H1 (cell line): ENCODE results near the gene OMA1. TPM values are rescaled to one million over a fixed set of nuclear protein-coding genes. Genes with fewer than 3 reads are reported as not detected.

ENCODE experiments used
- CTCF ChIA-PET: fragments of 300-600 bp; sonication (Branson Sonifier 250); formaldehyde crosslinking; loops from one replicate; lab custom pipeline; 2021; ENCODE audit not compliant: partially characterized antibody; lab: Charles Lee
- POLR2A ChIA-PET: fragments of 300-600 bp; sonication (Branson Sonifier 250); formaldehyde crosslinking; loops from one replicate; lab custom pipeline; 2021; ENCODE audit warnings: inconsistent platforms; ENCODE audit not compliant: partially characterized antibody; lab: Charles Lee
- DNase-seq, 2 experiments: peaks; one replicate each; pipeline versions ENCODE4 v3.0.0 to v3.0.0-alpha.2; 2010 to 2022; ENCODE audit warnings: low spot score in 2 of 2, low read depth in 1 of 2, mixed read lengths in 1 of 2
- FAIRE-seq: peaks from 2 replicates; lab custom pipeline; 2011; peaks lifted over from hg19 to GRCh38; lab: Jason Lieb, UNC
- H2AFZ ChIP-seq: 2 replicates; pipeline ENCODE4 v1.8.1; 2012; ENCODE audit warnings: low read length, inconsistent platforms
- H2AK5ac ChIP-seq: 2 replicates; pipeline ENCODE4 v1.6.1; 2013; ENCODE audit warnings: low read depth, low read length
- H2BK120ac ChIP-seq: replicated peaks from 2 replicates; pipeline ENCODE3; 2013; ENCODE audit warnings: low read depth, low read length, inconsistent platforms
- H2BK12ac ChIP-seq: 2 replicates; pipeline ENCODE4 v1.6.1; 2013; ENCODE audit warnings: low read depth, low read length
- H2BK15ac ChIP-seq: 2 replicates; pipeline ENCODE4 v1.6.1; 2013; ENCODE audit warnings: low read length
- H2BK20ac ChIP-seq: 2 replicates; pipeline ENCODE4 v1.6.1; 2013; ENCODE audit warnings: low read length
- H2BK5ac ChIP-seq: 2 replicates; pipeline ENCODE4 v1.6.1; 2013; ENCODE audit warnings: low read depth, low read length
- H3K14ac ChIP-seq: 2 replicates; pipeline ENCODE4 v1.6.1; 2013; ENCODE audit warnings: inconsistent platforms; ENCODE audit not compliant: insufficient read length
- H3K18ac ChIP-seq: 2 replicates; pipeline ENCODE4 v1.6.1; 2013; ENCODE audit warnings: low read length; ENCODE audit errors: extremely low read depth
- H3K23ac ChIP-seq: 2 replicates; pipeline ENCODE4 v1.6.1; 2013; ENCODE audit warnings: inconsistent platforms; ENCODE audit not compliant: insufficient read length
- H3K23me2 ChIP-seq: 2 replicates; pipeline ENCODE4 v1.6.1; 2013; ENCODE audit warnings: low read depth, low read length
- H3K27ac ChIP-seq: 2 replicates; pipeline ENCODE4 v1.6.1; 2011; ENCODE audit warnings: low read depth, low read length, inconsistent platforms
- H3K27me3 ChIP-seq, 4 experiments: replicated peaks in 1 of 4; 1 replicate in 1 of 4; 2 replicates in 3 of 4; pipeline versions ENCODE4 v1.6.1 to v1.8.1; 2011 to 2013; ENCODE audit warnings: low read length in 3 of 4, mild to moderate bottlenecking in 3 of 4, inconsistent platforms in 2 of 4, mixed read lengths in 2 of 4, moderate library complexity in 1 of 4; ENCODE audit not compliant: control insufficient read depth in 3 of 4, insufficient read depth in 3 of 4; ENCODE audit errors: extremely low read depth in 1 of 4
- H3K36me3 ChIP-seq, 4 experiments: 2 replicates each; pipeline versions ENCODE4 v1.6.1 to v1.8.1; 2011 to 2013; ENCODE audit warnings: mild to moderate bottlenecking in 4 of 4, low read length in 3 of 4, moderate library complexity in 2 of 4, control low read depth in 1 of 4, inconsistent platforms in 1 of 4; ENCODE audit not compliant: insufficient read depth in 4 of 4, control insufficient read depth in 2 of 4
- H3K4ac ChIP-seq: replicated peaks from 2 replicates; pipeline ENCODE3; 2013; ENCODE audit warnings: low read length, low read depth, mixed read lengths, inconsistent platforms; ENCODE audit not compliant: insufficient read length
- H3K4me1 ChIP-seq, 4 experiments: replicated peaks in 1 of 4; 1 replicate in 1 of 4; 2 replicates in 3 of 4; pipeline versions ENCODE4 v1.6.1 to v1.8.1; 2011 to 2013; ENCODE audit warnings: low read length in 3 of 4, inconsistent platforms in 2 of 4, mixed read lengths in 1 of 4; ENCODE audit not compliant: insufficient read depth in 4 of 4, control insufficient read depth in 3 of 4
- H3K4me2 ChIP-seq, 2 experiments: 2 replicates each; pipeline versions ENCODE4 v1.6.1 to v1.8.1; 2011 to 2013; ENCODE audit warnings: low read depth in 2 of 2, low read length in 2 of 2, control low read depth in 1 of 2, inconsistent platforms in 1 of 2, mild to moderate bottlenecking in 1 of 2; ENCODE audit not compliant: insufficient read depth in 1 of 2
- H3K4me3 ChIP-seq, 4 experiments: fragments of 200-600, 300-600 bp in 1 of 4; sonication (generic), shearing (Covaris generic), sonication (Bioruptor Twin) in 1 of 4; 2 replicates each; pipeline versions ENCODE4 v1.5.1 to v1.8.1; 2011 to 2016; ENCODE audit warnings: low read length in 4 of 4, low read depth in 3 of 4, control low read depth in 2 of 4, inconsistent platforms in 2 of 4, mild to moderate bottlenecking in 2 of 4, mixed read lengths in 1 of 4, moderate library complexity in 1 of 4; ENCODE audit not compliant: insufficient read depth in 2 of 4; ENCODE audit errors: extremely low read depth in 1 of 4
- H3K56ac ChIP-seq: replicated peaks from 2 replicates; pipeline ENCODE3; 2013; ENCODE audit warnings: low read depth, mild to moderate bottlenecking, mixed read lengths, low read length, inconsistent platforms; ENCODE audit not compliant: insufficient read length
- H3K79me1 ChIP-seq: 2 replicates; pipeline ENCODE4 v1.6.1; 2013; ENCODE audit warnings: low read depth, low read length, control low read depth
- H3K79me2 ChIP-seq, 2 experiments: 2 replicates each; pipeline versions ENCODE4 v1.6.1 to v1.8.1; 2012 to 2013; ENCODE audit warnings: low read length in 2 of 2, mild to moderate bottlenecking in 2 of 2, inconsistent platforms in 1 of 2; ENCODE audit not compliant: insufficient read depth in 2 of 2, control insufficient read depth in 1 of 2
- H3K9ac ChIP-seq, 4 experiments: replicated peaks in 1 of 4; 1 replicate in 1 of 4; 2 replicates in 3 of 4; pipeline versions ENCODE4 v1.6.1 to v1.8.1; 2011 to 2013; ENCODE audit warnings: low read depth in 3 of 4, low read length in 3 of 4, control low read depth in 2 of 4, mild to moderate bottlenecking in 2 of 4, moderate library complexity in 2 of 4, inconsistent platforms in 1 of 4; ENCODE audit errors: extremely low read depth in 1 of 4
- H3K9me3 ChIP-seq, 2 experiments: 2 replicates each; pipeline versions ENCODE4 v1.6.1 to v1.8.1; 2012 to 2013; ENCODE audit warnings: mild to moderate bottlenecking in 2 of 2, moderate library complexity in 2 of 2, control low read depth in 1 of 2, inconsistent platforms in 1 of 2, low read depth in 1 of 2, low read length in 1 of 2, mixed read lengths in 1 of 2; ENCODE audit not compliant: insufficient read depth in 2 of 2
- H4K20me1 ChIP-seq, 2 experiments: replicated peaks in 1 of 2; 2 replicates each; pipeline versions ENCODE3 to v1.8.1; 2011 to 2013; ENCODE audit warnings: inconsistent platforms in 2 of 2, low read length in 2 of 2, mild to moderate bottlenecking in 1 of 2; ENCODE audit not compliant: insufficient read depth in 2 of 2, control insufficient read depth in 1 of 2
- H4K5ac ChIP-seq: 2 replicates; pipeline ENCODE4 v1.6.1; 2013; ENCODE audit warnings: low read length, low read depth, mixed read lengths, inconsistent platforms; ENCODE audit not compliant: insufficient read length
- H4K8ac ChIP-seq: 2 replicates; pipeline ENCODE4 v1.8.0; 2013; ENCODE audit warnings: mild to moderate bottlenecking, moderate library complexity, low read length, inconsistent platforms; ENCODE audit not compliant: insufficient read depth; ENCODE audit errors: extremely low read depth
- H4K91ac ChIP-seq: replicated peaks from 2 replicates; pipeline ENCODE3; 2013; ENCODE audit warnings: low read length, mixed read lengths, inconsistent platforms; ENCODE audit not compliant: insufficient read length
- PHF8 ChIP-seq: fragments of 200-600 bp; sonication (generic); conservative IDR thresholded peaks from 2 replicates; pipeline ENCODE4 v1.7.1; 2012; ENCODE audit warnings: low read depth, mild to moderate bottlenecking, inconsistent platforms, low read length, moderate library complexity
- WGBS, 2 experiments: shearing (Covaris generic) in 1 of 2; methylation state at CpG; one replicate each; pipeline versions ENCODE4 v1.1.6 to v1.1.7; 2013 to 2015; ENCODE audit warnings: low lambda C conversion rate in 2 of 2, mixed read lengths in 2 of 2, inconsistent platforms in 1 of 2, low coverage in 1 of 2, missing lambda C conversion rate in 1 of 2; ENCODE audit not compliant: insufficient replicate concordance in 2 of 2, insufficient coverage in 1 of 2, insufficient read length in 1 of 2; ENCODE audit errors: extremely low coverage in 1 of 2, missing lambda C conversion rate in 1 of 2; 5-methylcytosine and 5-hydroxymethylcytosine counted together
- polyA plus RNA-seq, 7 experiments: library from polyadenylated mRNA; depleted of rRNA in 3 of 7; stranded (reverse) in 5 of 7; unstranded in 2 of 7; fragments of >200 nt in 5 of 7; fragments of 200-250 nt in 2 of 7; gene quantifications; 1 replicate in 5 of 7; 2 replicates in 1 of 7; 4 replicates in 1 of 7; pipeline versions ENCODE4 v1.2.1 to v1.2.3, GENCODE V29; 2011 to 2013; ENCODE audit warnings: missing spikeins in 2 of 7, mixed read lengths in 2 of 7
- total RNA-seq: library from RNA; stranded (reverse); fragmentation: NEBNext Ultra II Directional; extraction: Animal tissue kit (Norgen Biotek cat#: 25700); gene quantifications from 2 replicates; pipeline ENCODE4 v1.2.1, GENCODE V29; 2021
- TF ChIP-seq, protein P1 (sequence below), 3 experiments: IDR thresholded peaks; 1 replicate in 2 of 3; 2 replicates in 1 of 3; pipeline versions ENCODE4 v1.5.1 to v1.6.1; 2011; ENCODE audit warnings: low read length in 3 of 3, mild to moderate bottlenecking in 3 of 3, inconsistent platforms in 2 of 3, low read depth in 1 of 3, moderate library complexity in 1 of 3; ENCODE audit not compliant: insufficient read depth in 1 of 3; ENCODE audit errors: control extremely low read depth in 1 of 3

Gene OMA1
- total and polyA plus RNA-seq, 2 of the 8 experiments (the other 6 are each of a cell fraction or from before 2014, with no cell fraction given) = 7.7 to 11.7 TPM

DNA sequence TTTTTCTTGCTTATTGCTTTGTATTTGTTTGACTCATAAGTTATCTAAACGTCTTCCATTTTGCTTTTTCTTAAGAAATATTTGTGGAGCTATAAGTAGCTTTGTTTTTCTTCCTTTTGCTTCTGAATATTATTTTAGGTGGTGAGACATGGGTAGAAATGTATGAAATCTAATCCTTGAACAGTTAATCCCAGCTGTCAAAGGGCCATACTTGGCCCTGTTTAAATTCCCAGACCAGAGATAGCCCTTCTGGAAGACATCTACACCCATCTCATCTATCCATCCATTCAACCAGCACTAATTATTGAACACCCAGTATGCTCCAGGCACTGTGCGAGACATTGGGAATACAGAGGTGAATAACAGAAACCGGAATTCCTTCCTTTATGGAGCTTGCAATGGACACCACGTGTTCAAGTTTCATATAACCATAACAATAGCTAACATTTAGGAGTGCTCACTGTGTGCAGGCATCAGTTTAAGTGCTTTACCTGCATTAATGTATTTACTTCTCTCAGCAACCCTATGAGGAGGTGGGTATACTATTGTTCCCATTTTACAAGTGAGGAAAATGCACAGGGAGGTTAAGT is 21.8 kb upstream of the OMA1 start:
- DNase-seq (no peak), FAIRE-seq (no peak)
- H3K4me1 ChIP-seq = peaks cover 0 to 6% (median 0%) of the 10 kb centered on the region in 4 experiments; a peak in 4 of 7 replicates
- peak overlapping the region; percentile 72; the same call in 1 of the 2 replicates for H2AFZ ChIP-seq
- no peak overlapping the region for H3K4me2 ChIP-seq
- H4K20me1 ChIP-seq = no peaks in the 10 kb centered on the region
- H3K4ac ChIP-seq = no peak overlapping the region
- no peaks in the 10 kb centered on the region for H3K36me3 ChIP-seq
- H2BK5ac ChIP-seq = no peak overlapping the region
- H3K56ac ChIP-seq = no peak overlapping the region
- no peak overlapping the region for H3K14ac ChIP-seq
- CTCF ChIA-PET = interaction anchor here (0.8 to 4.0 kb wide), 5 partner anchors 53 to 405 kb away, joined by 3 to 19 read pairs (median 4); no protein-coding TSS in a partner anchor
- TF ChIP-seq, protein P1, sequence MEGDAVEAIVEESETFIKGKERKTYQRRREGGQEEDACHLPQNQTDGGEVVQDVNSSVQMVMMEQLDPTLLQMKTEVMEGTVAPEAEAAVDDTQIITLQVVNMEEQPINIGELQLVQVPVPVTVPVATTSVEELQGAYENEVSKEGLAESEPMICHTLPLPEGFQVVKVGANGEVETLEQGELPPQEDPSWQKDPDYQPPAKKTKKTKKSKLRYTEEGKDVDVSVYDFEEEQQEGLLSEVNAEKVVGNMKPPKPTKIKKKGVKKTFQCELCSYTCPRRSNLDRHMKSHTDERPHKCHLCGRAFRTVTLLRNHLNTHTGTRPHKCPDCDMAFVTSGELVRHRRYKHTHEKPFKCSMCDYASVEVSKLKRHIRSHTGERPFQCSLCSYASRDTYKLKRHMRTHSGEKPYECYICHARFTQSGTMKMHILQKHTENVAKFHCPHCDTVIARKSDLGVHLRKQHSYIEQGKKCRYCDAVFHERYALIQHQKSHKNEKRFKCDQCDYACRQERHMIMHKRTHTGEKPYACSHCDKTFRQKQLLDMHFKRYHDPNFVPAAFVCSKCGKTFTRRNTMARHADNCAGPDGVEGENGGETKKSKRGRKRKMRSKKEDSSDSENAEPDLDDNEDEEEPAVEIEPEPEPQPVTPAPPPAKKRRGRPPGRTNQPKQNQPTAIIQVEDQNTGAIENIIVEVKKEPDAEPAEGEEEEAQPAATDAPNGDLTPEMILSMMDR (IDR thresholded peaks at IDR 0.05; ENCODE audit: control extremely low read depth in 1 of 3, insufficient read depth in 1 of 3, low read depth in 1 of 3, low read length in 3 of 3) = no peak
- no peak for TF ChIP-seq PHF8
- H3K27me3 ChIP-seq = no peaks in the 10 kb centered on the region
- no peaks in the 10 kb centered on the region for H3K9me3 ChIP-seq
- no peaks in the 10 kb centered on the region for H3K79me2 ChIP-seq
- H2BK120ac ChIP-seq = no peak overlapping the region
- no peak overlapping the region for H2BK15ac ChIP-seq
- H3K9ac ChIP-seq = no peak overlapping the region
- H2BK12ac ChIP-seq = no peak overlapping the region
- POLR2A ChIA-PET = interaction anchor here (1.1 kb wide), 1 partner anchor 9 kb away, joined by 6 read pairs; the partner anchor contains the start of gene TACSTD2
- no peaks in the 10 kb centered on the region for H3K23me2 ChIP-seq
- no peak overlapping the region for H3K27ac ChIP-seq
- H4K8ac ChIP-seq = no peak overlapping the region
- H3K4me3 ChIP-seq = no peak overlapping the region
- no peaks in the 10 kb centered on the region for H3K79me1 ChIP-seq
- H4K5ac ChIP-seq = no peak overlapping the region
- no peak overlapping the region for H2AK5ac ChIP-seq
- H2BK20ac ChIP-seq = no peak overlapping the region
- H3K23ac ChIP-seq = no peak overlapping the region
- no peak overlapping the region for H4K91ac ChIP-seq
- no peak overlapping the region for H3K18ac ChIP-seq
- 70% methylated on average over 4 of the region's 4 CpGs; no CpG with 5 or more reads in 1 of the 2 experiments for WGBS, 2 experiments
